Gastrocnemius medialis (tissue), 4 donors: ENCODE data around the gene HOXC13.

ENCODE experiments used
- CTCF ChIP-seq, 5 experiments: fragments of 450-650 bp in 3 of 5; fragments of 200-600 bp in 2 of 5; sonication (generic) in 2 of 5; IDR thresholded peaks in 4 of 5; conservative IDR thresholded peaks in 1 of 5; 1 replicate in 4 of 5; 2 replicates in 1 of 5; pipeline ENCODE4 v1.5.1; 2016 to 2019; ENCODE audit warnings: antibody characterized with exemption in 5 of 5, mild to moderate bottlenecking in 3 of 5, moderate library complexity in 3 of 5
- POLR2A ChIP-seq, 2 donors: fragments of 450-650 bp; IDR thresholded peaks; one replicate each; pipeline ENCODE4 v1.6.1; 2017; ENCODE audit warnings: antibody characterized with exemption in 2 of 2, mild to moderate bottlenecking in 2 of 2, moderate library complexity in 2 of 2

GRCh38 chr12:53987787-53988230 lies 49.2 kb downstream of the HOXC13 start:
- TF ChIP-seq CTCF (IDR thresholded peaks at IDR 0.05 in 4 of 5, conservative IDR thresholded peaks at IDR 0.05 in 1 of 5) (no peak), POLR2A (IDR thresholded peaks at IDR 0.05) (no peak)
